ENCODE data around the gene ATAD3B. TPM values are rescaled to one million over a fixed set of nuclear protein-coding genes. Genes with fewer than 3 reads are reported as not detected.

ATAD3B gene
- total and polyA plus RNA-seq, 10 of the 15 experiments (the other 5 are each of a cell fraction or from before 2014, with no cell fraction given) = 0.03 to 38.8 (median 23.8) TPM

DNA sequence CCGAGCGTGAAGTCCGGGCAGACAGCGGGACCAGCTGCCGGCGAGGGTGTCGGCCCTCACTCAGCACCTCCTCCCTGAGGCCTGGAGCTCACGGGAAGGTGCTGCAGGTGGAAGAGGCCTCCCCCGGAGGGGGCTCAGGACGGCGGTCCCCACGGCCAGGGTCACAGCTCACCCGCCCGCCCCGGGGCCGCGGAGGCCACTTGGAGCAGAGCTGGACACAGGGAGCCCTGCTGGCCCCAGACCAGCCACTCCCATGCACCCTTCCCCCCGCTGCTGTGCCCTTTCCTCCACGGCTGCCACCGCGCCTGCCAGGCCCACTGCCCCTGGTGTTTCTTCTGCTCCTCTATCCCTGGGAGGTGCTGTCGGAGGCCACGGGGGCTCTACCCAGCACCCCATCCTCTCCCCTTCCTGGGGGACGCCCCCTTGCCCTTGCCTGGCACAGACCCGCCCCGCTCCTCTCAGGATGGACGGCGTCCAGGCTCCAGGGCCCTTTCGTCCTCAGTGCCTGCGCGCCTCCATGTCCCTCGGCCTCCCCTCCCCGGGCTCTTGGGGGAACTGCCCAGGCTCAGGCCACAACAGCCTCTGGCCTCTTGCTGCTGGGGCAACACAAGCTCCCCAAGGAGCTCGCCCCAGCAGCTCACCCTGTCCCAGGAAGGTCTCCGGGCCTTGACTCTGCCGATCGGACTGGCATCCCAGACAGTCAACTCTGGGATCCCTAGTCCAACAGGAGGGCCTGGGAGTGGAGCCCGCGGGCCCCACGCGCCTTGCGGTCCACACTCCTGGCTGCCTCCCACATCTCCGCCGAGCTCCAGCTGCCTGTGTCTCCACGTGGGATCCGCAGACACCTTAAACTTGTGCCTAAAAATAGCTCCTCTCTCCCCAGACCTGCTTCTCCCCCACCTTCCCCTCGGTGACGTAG lies 64.7 kb downstream of the ATAD3B start:
- ChIA-PET POLR2A (interaction anchor here (0.5 kb wide), 1 partner anchor 10 kb away, joined by 4 read pairs; no protein-coding TSS in a partner anchor), CTCF (no interaction called here), RAD21 (ENCODE audit: unreplicated experiment) (no interaction called here), SMC1A (ENCODE audit: uncharacterized antibody, unreplicated experiment) (no interaction called here)
- Histone ChIP-seq H3K79me2 (ENCODE audit: control insufficient read depth, insufficient read depth, low read length) (no peaks in the 10 kb centered on the region), H3K4me1 (ENCODE audit: control insufficient read depth, insufficient read depth, low read length) (no peaks in the 10 kb centered on the region), H3K36me3 (ENCODE audit: control insufficient read depth in 2 of 2, insufficient read depth in 2 of 2, low read length in 1 of 2) (no peaks in the 10 kb centered on the region; a peak in 2 of 4 replicates), H3K4me2 (ENCODE audit: control insufficient read depth, insufficient read depth) (no peak overlapping the region), H3K27ac (ENCODE audit: control insufficient read depth, insufficient read depth) (no peak overlapping the region), H3K4me3 (no peak overlapping the region), H2AFZ (ENCODE audit: control insufficient read depth, low read depth, low read length) (no peak overlapping the region), H3K9me3 (replicated peaks; ENCODE audit: control insufficient read depth, insufficient read depth, low read length) (no peaks in the 10 kb centered on the region), H3K9ac (ENCODE audit: control insufficient read depth, insufficient read depth, low read length) (no peak overlapping the region), H4K20me1 (ENCODE audit: control insufficient read depth, insufficient read depth) (no peaks in the 10 kb centered on the region), H3K27me3 (replicated peaks in 1 of 2; ENCODE audit: control insufficient read depth in 2 of 2, insufficient read depth in 2 of 2, low read length in 1 of 2) (no peaks in the 10 kb centered on the region)
- DNase-seq (ENCODE audit: low read depth, low spot score) = no peak
- FAIRE-seq = no peak
- intact Hi-C loops (cut with micrococcal nuclease; ENCODE audit: unreplicated experiment) = no loop called here
- no TSS peak for BruUV-seq (replicated peaks)
- in situ Hi-C loops (cut with MboI) = no loop called here
- no peak for ATAC-seq
- TF ChIP-seq ZNF217 (IDR thresholded peaks at IDR 0.05) = no peak
- TF ChIP-seq PML (IDR thresholded peaks at IDR 0.05; ENCODE audit: low read length) = no peak
- TF ChIP-seq, protein P1, sequence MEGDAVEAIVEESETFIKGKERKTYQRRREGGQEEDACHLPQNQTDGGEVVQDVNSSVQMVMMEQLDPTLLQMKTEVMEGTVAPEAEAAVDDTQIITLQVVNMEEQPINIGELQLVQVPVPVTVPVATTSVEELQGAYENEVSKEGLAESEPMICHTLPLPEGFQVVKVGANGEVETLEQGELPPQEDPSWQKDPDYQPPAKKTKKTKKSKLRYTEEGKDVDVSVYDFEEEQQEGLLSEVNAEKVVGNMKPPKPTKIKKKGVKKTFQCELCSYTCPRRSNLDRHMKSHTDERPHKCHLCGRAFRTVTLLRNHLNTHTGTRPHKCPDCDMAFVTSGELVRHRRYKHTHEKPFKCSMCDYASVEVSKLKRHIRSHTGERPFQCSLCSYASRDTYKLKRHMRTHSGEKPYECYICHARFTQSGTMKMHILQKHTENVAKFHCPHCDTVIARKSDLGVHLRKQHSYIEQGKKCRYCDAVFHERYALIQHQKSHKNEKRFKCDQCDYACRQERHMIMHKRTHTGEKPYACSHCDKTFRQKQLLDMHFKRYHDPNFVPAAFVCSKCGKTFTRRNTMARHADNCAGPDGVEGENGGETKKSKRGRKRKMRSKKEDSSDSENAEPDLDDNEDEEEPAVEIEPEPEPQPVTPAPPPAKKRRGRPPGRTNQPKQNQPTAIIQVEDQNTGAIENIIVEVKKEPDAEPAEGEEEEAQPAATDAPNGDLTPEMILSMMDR (IDR thresholded peaks at IDR 0.05 in 2 of 3, conservative IDR thresholded peaks at IDR 0.05 in 1 of 3; ENCODE audit: control insufficient read depth in 2 of 3, extremely low read depth in 1 of 3, insufficient read depth in 1 of 3, low read depth in 3 of 3, low read length in 3 of 3) = no peak
- 65% methylated on average over 31 of the region's 48 CpGs for WGBS (ENCODE audit: insufficient coverage, insufficient replicate concordance, low lambda C conversion rate, missing lambda C conversion rate)
